CD4-positive, alpha-beta T cell (primary cell): ENCODE measurements around the gene COMMD7. TPM values are rescaled to one million over a fixed set of nuclear protein-coding genes. Genes with fewer than 3 reads are reported as not detected.
"Not testable (repeated sequence)": the region's sequence is repeated elsewhere in the genome, so short reads cannot be mapped to it uniquely, and the experiment has no call there.

Experiments used
- ATAC-seq: fragments of 200-7000 bp; cut with Tn5 transposase; one replicate; pipeline ENCODE4 v1.10.0; 2022; ENCODE audit warnings: mild to moderate bottlenecking; ENCODE audit not compliant: poor library complexity
- CTCF ChIA-PET: fragments of 350-600 bp; sonication (Branson Sonifier 250); formaldehyde crosslinking; loops from one replicate; lab custom pipeline; 2021; ENCODE audit warnings: antibody characterized with exemption, inconsistent platforms; lab: Charles Lee
- POLR2A ChIA-PET: fragments of 350-600 bp; sonication (Branson Sonifier 250); formaldehyde crosslinking; loops from one replicate; lab custom pipeline; 2021; ENCODE audit warnings: antibody characterized with exemption, inconsistent platforms; lab: Charles Lee
- DNase-seq, 14 experiments: peaks; one replicate each; pipeline ENCODE4 v3.0.0-alpha.2; 2013 to 2020; ENCODE audit warnings: mixed read lengths in 2 of 14
- H3K27ac ChIP-seq, 2 donors: one replicate each; pipeline versions ENCODE4 v1.5.1 to v1.7.0; 2013; ENCODE audit warnings: low read length in 2 of 2, low read depth in 1 of 2, mild to moderate bottlenecking in 1 of 2
- H3K27me3 ChIP-seq, 2 experiments: 1 replicate in 1 of 2; 2 replicates in 1 of 2; pipeline versions ENCODE4 v1.6.1 to v1.7.0; 2013; ENCODE audit warnings: low read length in 2 of 2, control low read depth in 1 of 2, mild to moderate bottlenecking in 1 of 2, moderate library complexity in 1 of 2; ENCODE audit not compliant: insufficient read depth in 2 of 2, control insufficient read depth in 1 of 2
- H3K36me3 ChIP-seq: one replicate; pipeline ENCODE4 v1.6.1; 2013; ENCODE audit warnings: low read length, control low read depth; ENCODE audit not compliant: insufficient read depth
- H3K4me1 ChIP-seq: one replicate; pipeline ENCODE4 v1.6.1; 2013; ENCODE audit warnings: low read length, control low read depth; ENCODE audit not compliant: insufficient read depth
- H3K4me3 ChIP-seq: one replicate; pipeline ENCODE4 v1.5.1; 2013; ENCODE audit warnings: mild to moderate bottlenecking, low read length, moderate library complexity
- H3K9me3 ChIP-seq, 2 experiments: 1 replicate in 1 of 2; 2 replicates in 1 of 2; pipeline versions ENCODE4 v1.6.1 to v1.7.0; 2013; ENCODE audit warnings: low read length in 2 of 2, mild to moderate bottlenecking in 2 of 2, control low read depth in 1 of 2, moderate library complexity in 1 of 2; ENCODE audit not compliant: control insufficient read depth in 1 of 2, insufficient read depth in 1 of 2
- H3K27ac Mint-ChIP-seq: one replicate; pipeline ENCODE4 v1.8.0; 2020; ENCODE audit warnings: mixed read lengths
- H3K27me3 Mint-ChIP-seq: one replicate; pipeline ENCODE4 v1.8.0; 2021; ENCODE audit warnings: mixed read lengths
- H3K36me3 Mint-ChIP-seq: one replicate; pipeline ENCODE4 v1.8.0; 2021; ENCODE audit warnings: low read depth, mixed read lengths
- H3K4me1 Mint-ChIP-seq: one replicate; pipeline ENCODE4 v1.8.0; 2021; ENCODE audit warnings: low read depth, mixed read lengths
- H3K4me3 Mint-ChIP-seq: one replicate; pipeline ENCODE4 v1.8.0; 2020; ENCODE audit warnings: mild to moderate bottlenecking, mixed read lengths
- H3K9me3 Mint-ChIP-seq: one replicate; pipeline ENCODE4 v1.8.0; 2020; ENCODE audit warnings: mixed read lengths
- intact Hi-C, 2 experiments: fragments of 100-400 bp; cut with DNase I in 1 of 2; cut with micrococcal nuclease in 1 of 2; formaldehyde crosslinking; loops; one replicate each; pipeline versions ENCODE4 v1.15.1 to v1.9.0; 2023 to 2025; cut with DNase I, micrococcal nuclease
- total RNA-seq, 174 experiments: library from RNA in 2 of 174; stranded (reverse) in 2 of 174; gene quantifications; one replicate each; pipeline ENCODE4 v1.2.3 and lab custom pipeline; 2021 to 2026
- TF ChIP-seq, protein P1 (sequence below): fragments of 200-600 bp; IDR thresholded peaks from one replicate; pipeline ENCODE4 v1.8.0; 2022; ENCODE audit warnings: antibody characterized with exemption, mild to moderate bottlenecking

The COMMD7 gene
- total RNA-seq, 2 experiments from 2014 or later = 30.3 to 30.4 TPM

DNA sequence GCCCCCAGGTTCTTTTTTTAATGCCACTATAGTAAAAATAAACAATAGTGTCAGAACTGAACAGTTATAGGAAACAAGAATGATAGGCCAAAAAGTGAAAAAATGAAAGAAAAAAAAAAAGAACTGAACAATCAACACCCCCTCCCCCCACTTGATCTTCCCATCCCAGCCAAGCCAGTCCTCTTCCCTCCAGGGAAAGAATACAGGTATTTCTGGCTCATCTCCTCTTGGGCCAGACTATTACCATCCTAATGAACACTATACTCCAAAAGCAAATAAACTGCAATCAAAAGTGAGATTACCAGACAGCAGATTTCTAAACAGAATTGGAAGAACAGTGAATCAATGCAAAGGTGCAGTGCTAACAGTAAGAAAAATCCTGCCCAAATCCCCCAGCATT lies 48.2 kb downstream of the COMMD7 start:
- no peaks in the 10 kb centered on the region for H3K27me3 ChIP-seq
- no peaks in the 10 kb centered on the region for H3K27me3 Mint-ChIP-seq
- no peak overlapping the region for H3K4me3 ChIP-seq
- ATAC-seq = no peak
- intact Hi-C loops = no loop called here
- no peaks in the 10 kb centered on the region for H3K4me1 Mint-ChIP-seq
- no peaks in the 10 kb centered on the region for H3K4me1 ChIP-seq
- H3K27ac ChIP-seq = no peak overlapping the region
- POLR2A ChIA-PET = no interaction called here
- H3K36me3 ChIP-seq = peaks cover 5% of the 10 kb centered on the region
- no peaks in the 10 kb centered on the region for H3K9me3 ChIP-seq
- H3K9me3 Mint-ChIP-seq = no peaks in the 10 kb centered on the region
- peaks cover 20% of the 10 kb centered on the region for H3K36me3 Mint-ChIP-seq
- no peak overlapping the region for H3K4me3 Mint-ChIP-seq
- CTCF ChIA-PET = interaction anchor here (0.5 to 0.9 kb wide), 2 partner anchors 23 to 83 kb away, joined by 3 to 4 read pairs; no protein-coding TSS in a partner anchor
- no peak for DNase-seq
- TF ChIP-seq, protein P1, sequence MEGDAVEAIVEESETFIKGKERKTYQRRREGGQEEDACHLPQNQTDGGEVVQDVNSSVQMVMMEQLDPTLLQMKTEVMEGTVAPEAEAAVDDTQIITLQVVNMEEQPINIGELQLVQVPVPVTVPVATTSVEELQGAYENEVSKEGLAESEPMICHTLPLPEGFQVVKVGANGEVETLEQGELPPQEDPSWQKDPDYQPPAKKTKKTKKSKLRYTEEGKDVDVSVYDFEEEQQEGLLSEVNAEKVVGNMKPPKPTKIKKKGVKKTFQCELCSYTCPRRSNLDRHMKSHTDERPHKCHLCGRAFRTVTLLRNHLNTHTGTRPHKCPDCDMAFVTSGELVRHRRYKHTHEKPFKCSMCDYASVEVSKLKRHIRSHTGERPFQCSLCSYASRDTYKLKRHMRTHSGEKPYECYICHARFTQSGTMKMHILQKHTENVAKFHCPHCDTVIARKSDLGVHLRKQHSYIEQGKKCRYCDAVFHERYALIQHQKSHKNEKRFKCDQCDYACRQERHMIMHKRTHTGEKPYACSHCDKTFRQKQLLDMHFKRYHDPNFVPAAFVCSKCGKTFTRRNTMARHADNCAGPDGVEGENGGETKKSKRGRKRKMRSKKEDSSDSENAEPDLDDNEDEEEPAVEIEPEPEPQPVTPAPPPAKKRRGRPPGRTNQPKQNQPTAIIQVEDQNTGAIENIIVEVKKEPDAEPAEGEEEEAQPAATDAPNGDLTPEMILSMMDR = no peak
- no peak overlapping the region for H3K27ac Mint-ChIP-seq

DNA sequence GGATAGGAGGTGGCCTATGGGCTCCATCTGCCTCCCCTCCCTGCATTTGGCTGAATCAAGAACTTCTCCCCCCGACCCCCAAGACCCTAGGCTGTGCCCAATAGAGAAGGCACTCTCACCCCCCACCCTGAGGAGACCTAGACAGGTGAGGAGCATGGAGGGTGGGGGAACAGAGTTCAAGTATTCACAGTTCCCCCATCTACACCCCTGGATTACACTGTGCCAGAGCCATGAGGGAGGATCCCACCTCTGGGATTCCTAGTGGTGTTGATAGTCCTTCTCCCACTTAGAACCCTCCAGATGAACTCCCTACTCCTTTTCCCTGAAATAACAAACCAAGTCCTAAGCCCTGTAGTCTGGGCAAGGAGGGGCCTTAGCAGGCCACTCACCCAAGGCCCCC lies 54.3 kb downstream of the COMMD7 start:
- H3K36me3 Mint-ChIP-seq, H3K9me3 Mint-ChIP-seq, POLR2A ChIA-PET, CTCF ChIA-PET, H3K27me3 ChIP-seq, H3K27ac ChIP-seq, ATAC-seq, H3K4me3 ChIP-seq, DNase-seq, intact Hi-C loops, H3K4me1 Mint-ChIP-seq, H3K36me3 ChIP-seq, H3K27me3 Mint-ChIP-seq, H3K4me3 Mint-ChIP-seq, H3K4me1 ChIP-seq, H3K27ac Mint-ChIP-seq, H3K9me3 ChIP-seq: not testable (repeated sequence)

DNA sequence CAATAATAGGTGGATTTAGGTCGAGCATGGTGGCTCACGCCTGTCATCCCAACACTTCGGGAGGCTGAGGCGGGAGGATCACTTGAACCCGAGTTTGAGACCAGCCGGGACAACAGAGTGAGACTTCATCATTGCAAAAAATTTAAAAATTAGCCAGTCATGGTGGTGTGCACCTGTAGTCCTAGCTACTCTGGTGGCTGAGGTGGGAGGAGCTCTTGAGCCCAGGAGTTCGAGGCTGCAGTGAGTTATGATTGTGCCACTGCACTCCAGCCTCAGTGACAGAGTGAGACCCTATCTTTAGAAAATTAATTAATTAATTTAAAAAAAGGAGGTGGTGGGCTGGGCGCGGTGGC lies 56.1 kb downstream of the COMMD7 start:
- H3K4me1 Mint-ChIP-seq = no peaks in the 10 kb centered on the region
- Histone ChIP-seq H3K36me3 (no peaks in the 10 kb centered on the region), H3K9me3 (peaks cover 0 to 5% of the 10 kb centered on the region in 2 experiments), H3K4me3 (no peak overlapping the region), H3K27me3 (no peaks in the 10 kb centered on the region), H3K4me1 (no peaks in the 10 kb centered on the region), H3K27ac (no peak overlapping the region)
- no peak for ATAC-seq
- intact Hi-C loops = no loop called here
- H3K9me3 Mint-ChIP-seq = no peaks in the 10 kb centered on the region
- no peaks in the 10 kb centered on the region for H3K36me3 Mint-ChIP-seq
- ChIA-PET POLR2A (no interaction called here), CTCF (interaction anchor here (0.6 to 1.2 kb wide), 2 partner anchors 91 to 275 kb away, joined by 3 read pairs; no protein-coding TSS in a partner anchor)
- H3K4me3 Mint-ChIP-seq = no peak overlapping the region
- TF ChIP-seq, protein P1 = no peak
- DNase-seq = no peak
- H3K27me3 Mint-ChIP-seq = no peaks in the 10 kb centered on the region
- no peak overlapping the region for H3K27ac Mint-ChIP-seq

DNA sequence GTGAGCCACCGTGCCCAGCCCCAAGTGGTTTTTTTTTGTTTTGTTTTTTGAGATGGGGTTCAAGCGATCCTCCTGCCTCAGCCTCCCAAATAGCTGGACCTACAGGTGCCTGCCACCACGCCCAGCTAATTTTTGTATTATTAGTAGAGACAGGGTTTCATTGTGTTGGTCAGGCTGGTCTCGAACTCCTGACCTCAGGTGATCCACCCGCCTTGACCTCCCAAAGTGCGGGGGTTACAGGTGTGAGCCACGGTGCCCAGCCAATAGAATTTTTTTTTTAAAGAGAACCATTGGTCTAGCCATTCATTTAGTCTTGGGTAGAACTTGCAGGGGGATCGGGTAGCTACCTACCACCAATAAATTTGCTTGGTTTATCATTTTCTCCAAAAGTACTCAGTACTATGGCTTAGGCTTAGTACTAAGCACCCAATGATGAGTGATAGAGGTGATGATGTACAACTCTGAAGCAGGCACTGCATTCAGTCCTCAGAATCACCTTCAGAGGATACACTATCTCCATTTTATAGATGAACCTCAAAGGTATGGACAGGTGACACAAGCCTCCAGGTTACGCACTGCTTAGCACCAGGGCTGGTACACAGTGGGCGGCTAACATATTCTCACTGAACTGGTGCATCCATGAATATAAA lies 56.6 kb downstream of the COMMD7 start:
- H3K9me3 Mint-ChIP-seq = no peaks in the 10 kb centered on the region
- no peaks in the 10 kb centered on the region for H3K27me3 Mint-ChIP-seq
- Histone ChIP-seq H3K9me3 (peaks cover 0 to 5% of the 10 kb centered on the region in 2 experiments), H3K36me3 (no peaks in the 10 kb centered on the region), H3K4me3 (no peak overlapping the region), H3K27ac (no peak overlapping the region), H3K27me3 (no peaks in the 10 kb centered on the region), H3K4me1 (peaks cover under 1% of the 10 kb centered on the region)
- DNase-seq (no peak), ATAC-seq (no peak)
- POLR2A ChIA-PET = no interaction called here
- no peak overlapping the region for H3K27ac Mint-ChIP-seq
- CTCF ChIA-PET = interaction anchor here (0.6 to 1.2 kb wide), 2 partner anchors 92 to 274 kb away, joined by 3 read pairs; no protein-coding TSS in a partner anchor
- H3K4me3 Mint-ChIP-seq = no peak overlapping the region
- H3K36me3 Mint-ChIP-seq = no peaks in the 10 kb centered on the region
- intact Hi-C loops = no loop called here
- H3K4me1 Mint-ChIP-seq = no peaks in the 10 kb centered on the region
- TF ChIP-seq, protein P1 = no peak
